ENCODE measurements around the gene STOM.
"Not testable (repeated sequence)": the region's sequence is repeated elsewhere in the genome, so short reads cannot be mapped to it uniquely, and the experiment has no call there.

STOM gene

GRCh38 chr9:121369595-121370265 is at the start of gene STOM:
Gene STOM (minus strand): TSS chr9:121370250. CDS start chr9:121370187, 63 bp downstream.
- peak; percentile 87 for DNase-seq (ENCODE audit: low read depth)

DNA sequence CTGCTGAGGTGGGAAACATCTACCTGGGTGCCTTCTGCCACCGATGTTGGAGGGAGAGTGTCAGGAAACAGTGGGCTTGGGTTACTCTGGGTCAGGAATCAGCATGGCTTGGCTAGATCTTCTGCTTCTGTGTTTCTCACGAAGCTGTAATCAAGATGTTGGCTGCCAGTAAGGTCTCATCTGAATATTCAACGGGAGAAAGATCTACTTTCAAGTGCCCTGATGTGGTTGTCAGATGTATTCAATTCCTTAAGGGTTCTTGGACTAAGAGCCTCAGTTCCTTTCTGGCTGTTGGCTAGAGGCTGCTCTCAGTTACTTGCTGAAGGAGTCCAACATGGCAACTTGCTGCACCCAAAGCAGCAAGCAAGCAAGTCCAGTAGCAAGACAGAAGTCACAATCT is 41.9 kb upstream of the STOM start:
- no peak for DNase-seq (ENCODE audit: low read depth)

DNA sequence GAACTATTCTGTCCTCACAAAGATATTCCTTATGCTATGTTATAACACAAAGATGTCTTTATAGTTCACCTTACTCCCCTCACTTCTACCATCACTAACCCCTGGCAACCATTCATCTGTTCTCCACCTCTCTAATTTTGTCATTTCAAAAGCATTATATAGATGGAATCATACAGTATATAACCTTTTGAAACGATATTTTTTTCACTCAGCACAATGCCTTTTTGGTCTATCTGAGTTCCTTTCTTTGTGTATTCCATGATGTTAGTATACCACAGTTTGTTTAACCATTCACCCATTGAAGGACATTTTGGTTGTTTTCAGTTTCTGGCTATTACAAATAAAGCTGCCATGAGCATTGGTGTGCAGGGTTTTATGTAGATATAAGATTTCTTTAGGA is 35.8 kb upstream of the STOM start:
- no peak for DNase-seq (ENCODE audit: low read depth)

GRCh38 chr9:121404906-121405305 is 34.9 kb upstream of the STOM start:
- DNase-seq (ENCODE audit: low read depth): peak; percentile 26

DNA sequence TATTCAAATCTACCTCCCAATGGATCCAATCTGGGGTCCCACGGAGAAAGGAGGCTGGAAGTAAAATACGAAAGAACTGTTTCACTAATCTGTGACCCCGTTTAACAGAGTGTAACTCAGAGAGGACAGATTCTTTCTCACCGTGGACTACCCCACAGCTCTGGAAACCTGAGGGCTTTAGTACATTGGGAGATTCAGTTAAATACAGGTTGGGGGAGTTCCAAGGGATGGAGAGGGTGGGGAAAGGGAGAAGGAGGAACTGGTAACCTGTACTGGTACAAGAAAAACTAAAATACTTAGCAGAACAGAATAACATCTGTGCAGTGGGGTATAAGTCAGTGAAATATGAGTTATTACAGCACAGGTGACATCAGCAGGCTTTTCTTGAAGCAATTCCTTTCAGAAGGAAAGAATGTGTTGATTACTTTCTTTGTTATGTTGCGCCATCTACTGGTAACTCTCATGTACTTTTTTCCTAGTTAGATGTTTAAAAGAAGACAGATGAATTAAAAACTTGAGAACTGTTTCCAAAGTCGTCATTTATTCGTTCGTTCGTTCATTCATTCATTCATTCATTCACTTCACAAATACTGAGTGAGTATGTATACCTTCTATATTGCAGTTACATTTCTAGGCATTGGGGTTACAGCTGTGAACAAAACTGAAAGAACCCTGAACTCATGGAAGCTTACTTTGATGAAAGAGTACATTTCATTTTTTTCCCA is 30.0 kb upstream of the STOM start:
- DNase-seq (ENCODE audit: low read depth): peak; percentile 85

DNA sequence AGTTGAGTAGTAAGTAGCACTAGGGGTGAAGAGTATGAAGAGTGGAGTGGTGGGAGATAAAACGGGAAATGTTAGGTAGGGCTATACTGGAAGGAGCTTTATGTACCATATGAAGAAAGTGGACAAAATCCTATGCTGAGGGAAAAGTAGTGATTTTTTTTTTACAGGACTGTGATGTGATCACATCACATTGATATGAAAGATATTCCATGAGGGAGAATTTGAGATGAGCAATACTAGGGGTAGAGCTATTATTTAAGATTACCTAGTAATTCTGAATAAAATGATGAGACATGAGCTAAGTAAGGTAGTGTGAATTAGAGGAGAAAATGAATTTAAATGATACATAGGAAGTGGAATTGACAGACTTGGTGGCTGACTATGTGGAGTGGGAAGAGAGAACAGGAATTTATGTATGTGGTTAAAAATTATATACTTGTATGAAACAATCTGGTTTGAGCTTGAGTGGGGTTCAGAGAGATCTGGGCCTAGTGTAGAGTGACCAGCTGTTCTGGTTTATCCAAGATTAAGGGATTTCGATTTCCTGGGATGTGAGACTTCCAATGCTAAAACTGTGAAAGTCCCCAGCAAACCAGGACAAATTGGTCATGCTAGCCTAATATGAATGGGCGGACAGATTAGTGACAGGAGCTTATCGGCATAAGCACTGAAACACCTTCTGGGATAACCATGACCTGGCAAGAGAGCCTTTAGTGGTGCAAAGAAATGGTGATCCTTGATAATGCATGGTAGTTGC is 29.3 kb upstream of the STOM start:
- peak; percentile 23 for DNase-seq (ENCODE audit: low read depth)

GRCh38 chr9:121398374-121398773 is 28.3 kb upstream of the STOM start:
- peak; percentile 97 for DNase-seq (ENCODE audit: low read depth)

DNA sequence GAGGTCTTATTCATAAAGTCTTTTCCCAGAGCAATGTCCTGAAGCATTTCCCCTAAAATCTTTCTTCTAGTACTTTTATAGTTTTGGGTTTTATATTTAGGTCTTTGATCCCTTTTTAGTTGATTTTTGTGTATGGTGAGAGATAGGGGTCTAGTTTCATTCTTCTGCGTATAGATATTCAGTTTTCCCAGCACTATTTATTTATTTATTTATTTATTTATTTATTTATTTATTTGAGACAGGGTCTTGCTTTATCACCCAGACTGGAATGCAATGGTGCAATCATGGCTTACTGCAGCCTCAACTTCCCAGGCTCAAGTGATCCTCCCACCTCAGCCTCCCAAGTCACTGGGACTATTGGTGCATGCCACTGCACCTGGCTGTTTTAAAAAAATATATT is 27.2 kb upstream of the STOM start:
- not testable (repeated sequence) for DNase-seq (ENCODE audit: low read depth)

- no peak for DNase-seq (ENCODE audit: low read depth)
These were observed 25.5 kb upstream of the STOM start for GRCh38 chr9:121395558-121395957.

DNA sequence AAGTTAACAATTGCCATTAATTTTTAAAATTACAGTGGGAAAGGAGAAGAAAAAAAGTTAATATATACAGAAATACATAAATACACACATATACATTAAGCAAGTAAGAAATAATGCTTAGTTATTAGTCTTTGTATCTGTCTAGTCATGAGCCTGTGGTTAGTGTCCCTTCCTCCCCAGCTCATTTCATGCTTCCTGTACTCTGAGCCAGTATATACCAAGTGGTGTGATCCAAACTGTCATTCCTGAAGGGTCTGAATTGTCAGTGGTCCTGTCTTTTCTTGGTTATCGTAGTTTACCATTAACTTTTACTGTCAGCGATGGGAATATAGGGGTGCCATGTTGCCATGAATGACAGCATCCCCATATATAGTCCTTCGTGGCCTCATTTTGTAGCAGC is 24.2 kb upstream of the STOM start:
- DNase-seq (ENCODE audit: low read depth): no peak

GRCh38 chr9:121393318-121393717 is 23.3 kb upstream of the STOM start:
- DNase-seq (ENCODE audit: low read depth): no peak

- DNase-seq (ENCODE audit: low read depth): no peak
These were observed 20.3 kb upstream of the STOM start for GRCh38 chr9:121390372-121390771.

DNA sequence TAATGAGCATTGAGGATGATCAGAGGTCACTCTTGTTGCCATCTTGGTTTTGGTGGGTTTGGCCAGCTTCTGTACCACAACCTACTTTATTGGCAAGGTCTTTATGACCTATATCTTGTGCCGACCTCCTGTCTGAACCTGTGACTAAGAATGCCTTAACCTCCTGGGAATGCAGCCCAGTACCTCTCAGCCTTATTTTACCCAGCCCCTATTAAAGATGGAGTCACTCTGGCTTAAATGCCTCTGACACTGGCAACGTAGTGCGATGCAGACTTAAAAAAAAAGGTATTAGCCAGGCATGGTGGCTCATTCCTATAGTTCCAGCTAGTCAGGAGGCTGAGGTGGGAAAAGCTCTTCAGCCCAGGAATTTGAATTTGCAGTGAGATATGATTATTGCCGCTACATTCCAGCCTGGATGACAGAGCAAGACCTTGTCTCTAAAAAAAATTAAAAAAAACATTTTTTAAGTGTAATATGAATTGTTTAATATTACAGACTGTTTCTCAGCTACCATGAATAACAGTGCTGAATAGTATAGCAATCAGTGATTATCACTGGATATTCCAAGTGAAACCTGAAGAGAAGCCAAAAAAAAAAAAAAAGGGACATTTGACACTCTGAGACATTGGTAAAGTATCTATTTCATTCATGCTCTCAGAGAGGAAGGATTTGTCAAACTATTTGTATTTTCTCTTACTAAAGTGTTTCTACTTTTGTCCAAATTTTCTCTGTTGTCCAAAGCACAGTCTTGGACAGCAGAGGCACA is 18.3 kb upstream of the STOM start:
- DNase-seq (ENCODE audit: low read depth): no peak

DNA sequence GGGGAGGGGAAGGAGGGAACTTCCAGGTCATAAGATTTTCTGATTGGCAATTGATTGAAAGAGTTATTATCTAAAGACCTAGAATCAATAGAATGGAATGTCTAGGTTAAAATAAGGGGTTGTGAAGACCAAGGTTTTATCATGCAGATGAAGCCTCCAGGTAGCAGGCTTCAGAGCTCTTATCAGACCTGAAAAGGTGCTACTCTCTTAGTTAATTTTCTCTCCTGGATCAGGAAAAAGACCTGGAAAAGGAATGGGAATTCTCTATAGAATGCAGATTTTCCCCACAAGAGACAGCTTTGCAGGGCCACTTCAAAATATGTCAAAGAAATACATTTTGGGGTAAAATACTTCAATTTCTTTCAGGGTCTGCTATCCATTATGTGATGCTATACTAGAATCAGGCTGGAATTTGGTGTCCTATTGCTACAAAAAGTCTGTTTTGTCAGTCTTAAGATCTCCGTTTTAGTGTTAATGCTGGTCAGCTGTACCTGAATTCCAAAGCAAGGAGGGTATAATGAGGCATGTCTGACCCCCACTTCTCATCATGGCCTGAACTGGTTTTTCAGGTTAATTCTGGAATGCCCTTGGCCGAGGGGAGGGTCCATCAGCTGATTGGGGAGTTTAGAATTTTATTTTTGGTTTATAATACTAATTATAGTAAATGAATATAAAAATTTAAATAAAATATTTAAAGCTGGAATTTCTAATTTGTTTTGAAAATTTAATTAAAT is 16.6 kb upstream of the STOM start:
- no peak for DNase-seq (ENCODE audit: low read depth)

- DNase-seq (ENCODE audit: low read depth): no peak
These were observed 13.7 kb upstream of the STOM start for GRCh38 chr9:121383715-121384114.

- DNase-seq (ENCODE audit: low read depth): no peak
These were observed 10.8 kb upstream of the STOM start for GRCh38 chr9:121380846-121381245.

- DNase-seq (ENCODE audit: low read depth): no peak
These were observed 6.3 kb upstream of the STOM start for GRCh38 chr9:121376214-121376830.

- peak; percentile 73 for DNase-seq (ENCODE audit: low read depth)
These were observed 3.1 kb upstream of the STOM start for GRCh38 chr9:121373011-121373729.

- peak; percentile 77 for DNase-seq (ENCODE audit: low read depth)
These were observed 2.4 kb upstream of the STOM start for GRCh38 chr9:121372239-121373010.

All from iris pigment epithelial cell (primary cell).